OCI-LY3 (cell line): Measurements from ENCODE around the gene C12orf42.

Experiments
- H2AFZ ChIP-seq: fragments of 200-600, 300-600 bp; shearing (Covaris generic); 2 replicates; pipeline ENCODE4 v1.6.0; 2014; ENCODE audit warnings: antibody characterized with exemption, low read depth, low read length
- H3K27ac ChIP-seq: fragments of 200-600, 300-600 bp; sonication (generic); 2 replicates; pipeline ENCODE4 v1.5.1; 2014; ENCODE audit warnings: mild to moderate bottlenecking, low read length, moderate library complexity, mixed read lengths
- H3K27me3 ChIP-seq: fragments of 200-600, 300-600 bp; sonication (generic); 2 replicates; pipeline ENCODE4 v1.6.1; 2014; ENCODE audit warnings: low read depth, low read length, mixed read lengths
- H3K36me3 ChIP-seq: fragments of 200-600, 300-600 bp; sonication (generic); replicated peaks from 2 replicates; pipeline ENCODE3; 2014; ENCODE audit warnings: low read depth, low read length, mixed read lengths
- H3K4me1 ChIP-seq: fragments of 300-600, 200-600 bp; sonication (generic); 2 replicates; pipeline ENCODE4 v1.6.1; 2014; ENCODE audit warnings: low read length, mixed read lengths
- H3K4me2 ChIP-seq: fragments of 200-600, 300-600 bp; sonication (generic); 2 replicates; pipeline ENCODE4 v1.6.1; 2014; ENCODE audit warnings: low read length, mixed read lengths
- H3K4me3 ChIP-seq: fragments of 300-600, 200-600 bp; sonication (generic); 2 replicates; pipeline ENCODE4 v1.5.1; 2014; ENCODE audit warnings: antibody characterized with exemption, mild to moderate bottlenecking, low read length, moderate library complexity
- H3K79me2 ChIP-seq: fragments of 300-600, 200-600 bp; shearing (Covaris generic); 2 replicates; pipeline ENCODE4 v1.6.1; 2014; ENCODE audit warnings: mild to moderate bottlenecking, low read length, mixed read lengths
- H3K9ac ChIP-seq: fragments of 300-600, 200-600 bp; shearing (Covaris generic); 2 replicates; pipeline ENCODE4 v1.6.0; 2014; ENCODE audit warnings: mild to moderate bottlenecking, low read length, moderate library complexity
- H3K9me3 ChIP-seq: fragments of 200-600, 300-600 bp; shearing (Covaris generic); 2 replicates; pipeline ENCODE4 v1.6.1; 2014; ENCODE audit warnings: low read length, mixed read lengths; ENCODE audit not compliant: insufficient read depth
- H4K20me1 ChIP-seq: fragments of 200-600, 300-600 bp; sonication (generic); 2 replicates; pipeline ENCODE4 v1.6.1; 2016; ENCODE audit warnings: low read length, mixed read lengths; ENCODE audit not compliant: insufficient read depth
- EZH2phosphoT487 ChIP-seq: fragments of 200-600 bp; shearing (Covaris generic); IDR thresholded peaks from 2 replicates; pipeline ENCODE4 v1.6.1; 2018; ENCODE audit warnings: antibody characterized with exemption, mixed run types, low read depth
- TF ChIP-seq, protein P1 (sequence below): fragments of 200-600, 300-600 bp; sonication (generic); IDR thresholded peaks from 2 replicates; pipeline ENCODE4 v1.5.1; 2014; ENCODE audit warnings: antibody characterized with exemption, low read length, low read depth

The C12orf42 gene

DNA sequence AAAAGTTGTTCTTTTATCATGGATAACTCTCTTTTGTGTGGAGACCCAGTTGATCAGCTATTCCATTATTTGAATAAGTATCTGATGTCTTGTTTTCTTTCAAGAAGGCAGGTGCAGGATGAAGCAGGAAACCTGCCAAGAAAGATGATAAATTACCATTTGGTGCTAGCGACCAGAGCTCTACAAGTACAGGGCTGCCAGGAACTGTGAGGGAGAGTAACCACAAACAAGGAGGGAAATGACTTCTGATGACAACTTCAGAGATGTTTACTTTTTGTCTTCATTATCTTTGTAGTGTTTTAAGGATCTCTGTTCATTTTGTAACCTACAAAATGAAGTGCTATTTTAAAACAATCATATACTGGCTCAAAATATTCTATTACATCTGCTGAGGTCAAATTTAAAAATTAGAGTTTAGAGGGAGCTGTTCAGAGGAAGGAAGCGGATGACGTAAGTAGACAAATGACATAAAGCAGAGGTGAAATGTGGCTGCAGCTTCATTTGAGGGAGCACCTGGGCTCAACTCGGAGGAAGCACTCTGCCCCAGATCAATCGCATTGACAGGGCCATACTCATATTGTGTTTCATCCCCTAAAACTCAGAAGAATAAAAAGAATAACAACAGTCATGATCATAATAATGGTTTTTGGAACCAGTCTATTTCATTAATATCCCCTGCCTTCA lies 226.8 kb downstream of the C12orf42 start:
- H2AFZ ChIP-seq: no peak overlapping the region
- no peak overlapping the region for H3K9ac ChIP-seq
- peaks cover 30% of the 10 kb centered on the region for H3K4me1 ChIP-seq
- H4K20me1 ChIP-seq: no peaks in the 10 kb centered on the region
- no peaks in the 10 kb centered on the region for H3K27me3 ChIP-seq
- no peaks in the 10 kb centered on the region for H3K36me3 ChIP-seq
- peak overlapping the region; percentile 14; the same call in 1 of the 2 replicates for H3K4me2 ChIP-seq
- TF ChIP-seq, protein P1, sequence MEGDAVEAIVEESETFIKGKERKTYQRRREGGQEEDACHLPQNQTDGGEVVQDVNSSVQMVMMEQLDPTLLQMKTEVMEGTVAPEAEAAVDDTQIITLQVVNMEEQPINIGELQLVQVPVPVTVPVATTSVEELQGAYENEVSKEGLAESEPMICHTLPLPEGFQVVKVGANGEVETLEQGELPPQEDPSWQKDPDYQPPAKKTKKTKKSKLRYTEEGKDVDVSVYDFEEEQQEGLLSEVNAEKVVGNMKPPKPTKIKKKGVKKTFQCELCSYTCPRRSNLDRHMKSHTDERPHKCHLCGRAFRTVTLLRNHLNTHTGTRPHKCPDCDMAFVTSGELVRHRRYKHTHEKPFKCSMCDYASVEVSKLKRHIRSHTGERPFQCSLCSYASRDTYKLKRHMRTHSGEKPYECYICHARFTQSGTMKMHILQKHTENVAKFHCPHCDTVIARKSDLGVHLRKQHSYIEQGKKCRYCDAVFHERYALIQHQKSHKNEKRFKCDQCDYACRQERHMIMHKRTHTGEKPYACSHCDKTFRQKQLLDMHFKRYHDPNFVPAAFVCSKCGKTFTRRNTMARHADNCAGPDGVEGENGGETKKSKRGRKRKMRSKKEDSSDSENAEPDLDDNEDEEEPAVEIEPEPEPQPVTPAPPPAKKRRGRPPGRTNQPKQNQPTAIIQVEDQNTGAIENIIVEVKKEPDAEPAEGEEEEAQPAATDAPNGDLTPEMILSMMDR: no peak
- TF ChIP-seq EZH2phosphoT487: no peak
- H3K27ac ChIP-seq: no peak overlapping the region
- no peaks in the 10 kb centered on the region for H3K79me2 ChIP-seq
- no peaks in the 10 kb centered on the region for H3K9me3 ChIP-seq
- H3K4me3 ChIP-seq: no peak overlapping the region

DNA sequence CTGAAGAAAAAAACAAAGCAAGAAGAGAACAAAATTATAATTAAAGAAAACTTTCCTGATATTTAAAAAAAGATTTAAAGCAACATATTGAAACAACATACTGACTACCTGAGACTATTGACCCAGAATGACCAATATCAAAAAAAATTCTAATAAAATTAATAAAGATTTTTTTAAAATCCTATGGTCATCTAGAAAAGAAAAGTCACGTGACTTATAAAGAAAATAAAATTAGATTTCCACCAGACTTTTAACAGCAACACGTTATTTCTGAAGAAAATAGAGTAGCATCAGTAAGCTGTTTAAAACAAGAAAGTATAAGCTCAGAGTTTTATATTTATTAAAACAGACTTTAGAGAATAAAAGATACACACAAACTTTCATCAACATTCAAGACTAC lies 238.0 kb downstream of the C12orf42 start:
- H2AFZ ChIP-seq: no peak overlapping the region
- no peaks in the 10 kb centered on the region for H3K9me3 ChIP-seq
- H3K27me3 ChIP-seq: no peaks in the 10 kb centered on the region
- no peaks in the 10 kb centered on the region for H3K4me1 ChIP-seq
- H3K27ac ChIP-seq: no peak overlapping the region
- H3K79me2 ChIP-seq: no peaks in the 10 kb centered on the region
- TF ChIP-seq EZH2phosphoT487: no peak
- TF ChIP-seq, protein P1: no peak
- H3K4me3 ChIP-seq: no peak overlapping the region
- no peak overlapping the region for H3K4me2 ChIP-seq
- no peak overlapping the region for H3K9ac ChIP-seq
- H4K20me1 ChIP-seq: no peaks in the 10 kb centered on the region
- H3K36me3 ChIP-seq: no peaks in the 10 kb centered on the region
